GM12801 (cell line): ENCODE measurements around the gene DUS3L.

Source experiments
- TF ChIP-seq, protein P1 (sequence below): IDR thresholded peaks from one replicate; pipeline ENCODE4 v1.5.1; 2011; ENCODE audit warnings: control low read depth; ENCODE audit not compliant: insufficient read length; ENCODE audit errors: extremely low read depth

Gene DUS3L, protein sequence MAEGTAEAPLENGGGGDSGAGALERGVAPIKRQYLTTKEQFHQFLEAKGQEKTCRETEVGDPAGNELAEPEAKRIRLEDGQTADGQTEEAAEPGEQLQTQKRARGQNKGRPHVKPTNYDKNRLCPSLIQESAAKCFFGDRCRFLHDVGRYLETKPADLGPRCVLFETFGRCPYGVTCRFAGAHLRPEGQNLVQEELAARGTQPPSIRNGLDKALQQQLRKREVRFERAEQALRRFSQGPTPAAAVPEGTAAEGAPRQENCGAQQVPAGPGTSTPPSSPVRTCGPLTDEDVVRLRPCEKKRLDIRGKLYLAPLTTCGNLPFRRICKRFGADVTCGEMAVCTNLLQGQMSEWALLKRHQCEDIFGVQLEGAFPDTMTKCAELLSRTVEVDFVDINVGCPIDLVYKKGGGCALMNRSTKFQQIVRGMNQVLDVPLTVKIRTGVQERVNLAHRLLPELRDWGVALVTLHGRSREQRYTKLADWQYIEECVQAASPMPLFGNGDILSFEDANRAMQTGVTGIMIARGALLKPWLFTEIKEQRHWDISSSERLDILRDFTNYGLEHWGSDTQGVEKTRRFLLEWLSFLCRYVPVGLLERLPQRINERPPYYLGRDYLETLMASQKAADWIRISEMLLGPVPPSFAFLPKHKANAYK

DNA sequence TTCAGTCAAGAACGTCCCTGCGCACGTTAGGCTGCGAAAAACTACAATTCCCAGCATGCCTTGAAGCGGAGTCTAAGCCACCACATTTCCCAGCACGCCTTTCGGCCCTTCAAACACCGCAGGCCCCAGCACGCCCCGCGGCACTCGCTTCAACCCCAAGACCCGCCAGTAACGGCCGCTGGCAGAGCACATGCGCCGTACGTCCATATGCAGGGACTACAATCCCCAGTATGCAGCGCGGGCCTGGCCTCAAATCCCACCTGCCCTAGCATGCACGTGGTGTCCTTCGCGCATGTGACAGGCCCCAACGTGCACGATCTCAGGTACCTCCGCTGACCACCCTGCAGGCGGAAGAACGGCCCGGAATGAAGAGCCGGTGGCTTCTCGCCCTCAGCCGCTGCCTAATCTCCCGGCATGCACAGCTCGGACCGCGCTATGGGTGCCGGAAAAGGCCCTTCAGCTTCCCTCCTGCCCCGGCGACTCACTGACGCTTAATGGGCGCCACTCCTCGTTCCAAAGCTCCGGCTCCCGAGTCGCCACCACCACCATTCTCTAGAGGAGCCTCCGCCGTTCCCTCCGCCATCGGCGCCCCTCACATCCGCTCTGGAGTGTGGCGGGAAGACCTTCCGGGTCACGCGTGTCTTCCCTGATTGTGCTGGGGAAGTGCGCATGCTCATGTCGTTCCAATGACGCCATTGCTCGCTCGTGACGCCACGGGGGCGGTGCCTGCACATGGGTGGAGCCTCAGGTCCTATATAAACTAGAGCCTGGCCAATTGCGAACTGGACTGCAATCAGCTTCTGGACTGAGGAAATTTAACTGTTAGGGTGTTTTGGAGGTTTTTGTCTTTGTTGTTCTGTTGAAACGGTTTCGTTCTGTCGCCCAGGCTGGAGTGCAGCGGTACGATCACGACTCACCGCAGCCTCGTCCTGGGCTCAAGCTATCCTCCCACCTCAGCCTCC is at the start of gene DUS3L:
DUS3L (minus strand) TSS at position 605 of the 962 bp plus-strand sequence; CDS start at position 583, 22 bp downstream.
- TF ChIP-seq, protein P1, sequence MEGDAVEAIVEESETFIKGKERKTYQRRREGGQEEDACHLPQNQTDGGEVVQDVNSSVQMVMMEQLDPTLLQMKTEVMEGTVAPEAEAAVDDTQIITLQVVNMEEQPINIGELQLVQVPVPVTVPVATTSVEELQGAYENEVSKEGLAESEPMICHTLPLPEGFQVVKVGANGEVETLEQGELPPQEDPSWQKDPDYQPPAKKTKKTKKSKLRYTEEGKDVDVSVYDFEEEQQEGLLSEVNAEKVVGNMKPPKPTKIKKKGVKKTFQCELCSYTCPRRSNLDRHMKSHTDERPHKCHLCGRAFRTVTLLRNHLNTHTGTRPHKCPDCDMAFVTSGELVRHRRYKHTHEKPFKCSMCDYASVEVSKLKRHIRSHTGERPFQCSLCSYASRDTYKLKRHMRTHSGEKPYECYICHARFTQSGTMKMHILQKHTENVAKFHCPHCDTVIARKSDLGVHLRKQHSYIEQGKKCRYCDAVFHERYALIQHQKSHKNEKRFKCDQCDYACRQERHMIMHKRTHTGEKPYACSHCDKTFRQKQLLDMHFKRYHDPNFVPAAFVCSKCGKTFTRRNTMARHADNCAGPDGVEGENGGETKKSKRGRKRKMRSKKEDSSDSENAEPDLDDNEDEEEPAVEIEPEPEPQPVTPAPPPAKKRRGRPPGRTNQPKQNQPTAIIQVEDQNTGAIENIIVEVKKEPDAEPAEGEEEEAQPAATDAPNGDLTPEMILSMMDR: no peak

DNA sequence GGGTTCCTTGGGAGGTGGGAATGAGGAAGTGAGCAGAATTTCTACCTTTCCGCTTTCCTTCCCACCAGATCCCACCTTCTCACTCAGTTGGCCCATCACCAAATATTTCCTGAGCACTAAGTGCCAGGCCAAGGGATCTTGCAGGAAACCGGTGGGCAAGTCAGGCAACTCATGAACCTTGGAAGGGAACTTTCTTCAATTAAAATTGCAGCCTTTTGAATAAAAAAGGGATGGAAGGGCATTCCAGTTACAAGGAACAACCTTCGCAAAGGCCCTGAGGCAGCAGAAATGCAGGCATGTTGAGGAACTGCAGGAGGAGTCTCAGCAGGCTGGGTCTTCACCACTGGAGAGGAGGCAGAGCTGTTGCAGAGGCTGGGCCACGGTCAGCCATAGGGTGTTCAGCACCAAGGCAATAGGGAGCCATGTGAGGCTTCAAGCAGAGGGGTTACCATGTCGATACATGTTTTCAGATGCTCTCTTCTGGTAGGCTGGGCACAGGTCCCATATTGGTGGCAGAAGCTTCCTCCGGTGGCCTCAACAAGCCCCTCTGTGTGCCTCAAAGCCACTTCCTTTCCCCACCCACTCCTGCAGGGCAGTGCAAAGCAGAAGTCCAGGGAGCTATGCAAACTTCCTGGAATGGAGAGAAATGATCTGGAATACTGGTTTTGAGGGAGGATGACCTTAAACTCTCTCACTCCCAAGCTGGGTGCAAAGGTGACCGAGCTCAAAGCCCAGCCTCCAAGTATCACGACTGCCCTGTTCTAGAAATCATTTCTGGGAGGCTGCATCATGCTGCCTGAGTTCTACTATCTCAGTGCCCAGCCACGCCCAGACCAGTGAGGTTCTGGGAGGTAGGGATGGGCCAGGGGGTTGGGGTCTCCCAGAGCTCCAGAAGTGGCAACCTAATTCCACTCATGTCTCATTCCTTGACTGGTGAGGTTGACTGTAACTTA is 48.4 kb upstream of the DUS3L start, which contains the start of gene FUT6:
FUT6 (minus strand) TSS at position 638 of the 953 bp plus-strand sequence. CDS start 7,135 bp downstream, outside the sequence.
- TF ChIP-seq, protein P1: no peak

- TF ChIP-seq, protein P1: no peak
These were observed 47.5 kb upstream of the DUS3L start for GRCh38 chr19:5838353-5839064.

DNA sequence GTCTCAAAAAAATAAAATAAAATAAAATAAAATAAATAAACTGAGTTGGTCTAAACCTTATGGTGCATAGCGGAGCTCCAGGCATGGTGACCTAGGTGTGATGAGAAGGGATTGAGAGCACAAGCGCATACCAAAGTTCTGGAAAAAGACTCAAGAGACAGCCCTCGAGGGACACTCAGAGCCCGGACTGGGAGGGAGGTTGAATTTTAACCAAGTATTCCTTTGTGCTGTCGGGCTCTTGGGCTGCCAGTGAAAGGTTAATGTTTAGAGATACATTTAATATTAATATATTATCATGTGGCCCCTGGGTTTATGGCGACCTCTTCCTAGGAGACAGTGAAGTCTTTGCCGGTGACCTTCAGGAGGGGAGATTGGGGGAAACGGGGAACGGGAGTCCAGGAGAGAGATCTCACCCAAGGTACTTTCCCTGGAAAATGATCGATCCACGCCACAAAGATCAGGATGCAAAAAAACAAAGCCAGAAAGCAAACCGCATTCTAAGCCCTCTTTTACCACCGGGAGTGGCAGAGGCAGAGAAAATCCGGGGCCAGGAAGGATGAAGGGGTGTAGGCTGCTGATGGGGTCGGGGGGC is 46.9 kb upstream of the DUS3L start:
- TF ChIP-seq, protein P1: no peak

DNA sequence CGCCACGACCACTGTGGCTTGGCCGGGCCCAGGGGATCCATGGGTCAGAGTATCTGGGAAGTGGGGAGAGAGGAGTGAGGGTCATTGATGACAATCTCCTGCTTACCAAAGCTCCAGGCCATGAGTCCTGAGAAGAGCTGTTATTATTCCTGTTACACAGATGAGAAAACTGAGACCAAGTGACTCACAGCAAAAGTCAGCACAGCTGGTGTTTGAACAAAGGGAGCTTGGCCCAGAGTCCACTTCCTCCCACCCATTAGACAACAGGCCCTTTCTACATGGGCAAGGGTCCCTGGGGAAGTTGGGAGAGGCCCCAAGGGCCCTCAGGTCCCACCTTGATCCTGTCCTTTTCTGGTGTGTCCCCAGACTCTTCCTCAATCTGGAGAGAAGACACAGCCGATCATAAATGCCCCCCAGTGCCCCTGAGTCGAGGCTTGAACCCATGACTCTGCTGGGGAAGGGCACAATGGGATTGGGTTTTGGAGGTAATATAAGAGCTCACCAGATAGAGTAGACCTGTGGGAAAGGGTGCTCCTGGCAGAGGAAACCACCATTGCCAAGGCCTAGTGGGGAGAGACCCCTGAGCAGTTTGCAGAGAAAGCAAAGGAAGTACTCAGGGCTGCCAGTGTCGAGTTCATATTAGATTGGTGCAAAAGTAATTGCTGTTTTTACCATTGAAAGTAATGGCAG is 41.7 kb upstream of the DUS3L start:
- TF ChIP-seq, protein P1: no peak
